HEK293 (cell line): Measurements from ENCODE around the gene TPMT.

Experiments
- CTCF ChIA-PET: fragments of 350-600 bp; formaldehyde crosslinking; extraction: SDS; loops from one replicate; lab custom pipeline; 2021; ENCODE audit warnings: antibody characterized with exemption; lab: Yijun Ruan, JAX
- POLR2A ChIA-PET: fragments of 300-600 bp; formaldehyde crosslinking; extraction: SDS; loops from one replicate; lab custom pipeline; 2020; ENCODE audit warnings: antibody characterized with exemption, inconsistent platforms; lab: Yijun Ruan, JAX
- H3K27ac ChIP-seq: fragments of 200-500 bp; sonication (Bioruptor generic); 2 replicates; pipeline ENCODE4 v1.5.1; 2014; ENCODE audit warnings: low read depth, low read length, control low read depth, inconsistent platforms; ENCODE audit errors: extremely low read depth
- H3K36me3 ChIP-seq, 2 experiments: fragments of 200-500 bp in 1 of 2; sonication (Bioruptor generic) in 1 of 2; 1 replicate in 1 of 2; 2 replicates in 1 of 2; pipeline ENCODE4 v1.5.1; 2014 to 2017; ENCODE audit warnings: inconsistent platforms in 2 of 2, low read length in 2 of 2; ENCODE audit not compliant: control insufficient read depth in 2 of 2, insufficient read depth in 1 of 2
- H3K4me1 ChIP-seq: fragments of 200-500 bp; sonication (Bioruptor generic); 2 replicates; pipeline ENCODE4 v1.5.1; 2014; ENCODE audit warnings: mild to moderate bottlenecking, low read length, inconsistent platforms; ENCODE audit not compliant: control insufficient read depth, insufficient read depth
- H3K4me3 ChIP-seq: 2 replicates; pipeline ENCODE4 v1.5.1; 2011; ENCODE audit warnings: low read depth, mild to moderate bottlenecking, control low read depth, low read length, moderate library complexity
- H3K9me3 ChIP-seq: fragments of 200-500 bp; sonication (Bioruptor generic); 2 replicates; pipeline ENCODE4 v1.5.1; 2014; ENCODE audit warnings: low read depth, low read length, inconsistent platforms; ENCODE audit not compliant: control insufficient read depth, insufficient read depth
- ATF2 ChIP-seq: fragments of 450-650 bp; formaldehyde crosslinking; IDR thresholded peaks from 2 replicates; pipeline ENCODE4 v1.5.1; 2016; ENCODE audit warnings: missing biosample characterization, missing genetic modification characterization, low read depth
- BCL6B ChIP-seq: fragments of 450-650 bp; formaldehyde crosslinking; IDR thresholded peaks from 2 replicates; pipeline ENCODE4 v1.5.1; 2017; ENCODE audit warnings: missing biosample characterization, missing genetic modification characterization
- EGR2 ChIP-seq: fragments of 450-650 bp; formaldehyde crosslinking; IDR thresholded peaks from 2 replicates; pipeline ENCODE4 v1.5.1; 2016; ENCODE audit warnings: low read depth, missing biosample characterization, missing genetic modification characterization
- GLIS1 ChIP-seq: fragments of 450-650 bp; formaldehyde crosslinking; IDR thresholded peaks from 2 replicates; pipeline ENCODE4 v1.5.1; 2016; ENCODE audit warnings: missing biosample characterization, missing genetic modification characterization
- HOXA7 ChIP-seq: sonication (generic); formaldehyde crosslinking; IDR thresholded peaks from 2 replicates; pipeline ENCODE4 v1.8.1; 2022; ENCODE audit warnings: missing genetic modification reagents, borderline replicate concordance
- KLF1 ChIP-seq: fragments of 450-650 bp; formaldehyde crosslinking; IDR thresholded peaks from 2 replicates; pipeline ENCODE4 v1.5.1; 2016; ENCODE audit warnings: missing biosample characterization, missing genetic modification characterization
- KLF10 ChIP-seq: fragments of 450-650 bp; IDR thresholded peaks from 2 replicates; pipeline ENCODE4 v1.5.1; 2018; ENCODE audit warnings: missing biosample characterization, mild to moderate bottlenecking, missing genetic modification characterization
- MEIS1 ChIP-seq: sonication (generic); formaldehyde crosslinking; IDR thresholded peaks from 2 replicates; pipeline ENCODE4 v1.8.1; 2022; ENCODE audit warnings: missing genetic modification reagents, mild to moderate bottlenecking, borderline replicate concordance
- OVOL3 ChIP-seq: fragments of 450-650 bp; formaldehyde crosslinking; IDR thresholded peaks from 2 replicates; pipeline ENCODE4 v1.5.1; 2016; ENCODE audit warnings: missing biosample characterization, missing genetic modification characterization
- PBX3 ChIP-seq: sonication (generic); formaldehyde crosslinking; IDR thresholded peaks from 2 replicates; pipeline ENCODE4 v1.8.1; 2022; ENCODE audit warnings: mild to moderate bottlenecking, moderate library complexity, missing genetic modification reagents
- REPIN1 ChIP-seq: fragments of 450-650 bp; formaldehyde crosslinking; IDR thresholded peaks from 2 replicates; pipeline ENCODE4 v1.5.1; 2017; ENCODE audit warnings: missing biosample characterization, missing genetic modification characterization, low read depth
- SCRT2 ChIP-seq: fragments of 450-650 bp; formaldehyde crosslinking; IDR thresholded peaks from 2 replicates; pipeline ENCODE4 v1.5.1; 2016; ENCODE audit warnings: missing biosample characterization, missing genetic modification characterization
- ZBTB7A ChIP-seq: fragments of 450-650 bp; formaldehyde crosslinking; IDR thresholded peaks from 2 replicates; pipeline ENCODE4 v1.5.1; 2016; ENCODE audit warnings: low read depth, missing biosample characterization, missing genetic modification characterization
- ZNF112 ChIP-seq: fragments of 450-650 bp; formaldehyde crosslinking; IDR thresholded peaks from 2 replicates; pipeline ENCODE4 v1.5.0; 2017; ENCODE audit warnings: missing biosample characterization, missing genetic modification characterization
- ZNF140 ChIP-seq: fragments of 450-650 bp; formaldehyde crosslinking; IDR thresholded peaks from 2 replicates; pipeline ENCODE4 v1.5.1; 2016; ENCODE audit warnings: missing biosample characterization, missing genetic modification characterization
- ZNF146 ChIP-seq: fragments of 450-650 bp; formaldehyde crosslinking; IDR thresholded peaks from 2 replicates; pipeline ENCODE4 v1.5.1; 2016; ENCODE audit warnings: missing biosample characterization, missing genetic modification characterization
- ZNF19 ChIP-seq: fragments of 450-650 bp; formaldehyde crosslinking; IDR thresholded peaks from 2 replicates; pipeline ENCODE4; 2016; ENCODE audit warnings: missing biosample characterization, missing genetic modification characterization, low read depth
- ZNF23 ChIP-seq: fragments of 450-650 bp; formaldehyde crosslinking; IDR thresholded peaks from 2 replicates; pipeline ENCODE4 v1.5.1; 2016; ENCODE audit warnings: missing biosample characterization, missing genetic modification characterization, borderline replicate concordance
- ZNF391 ChIP-seq: fragments of 450-650 bp; formaldehyde crosslinking; IDR thresholded peaks from 2 replicates; pipeline ENCODE4 v1.5.1; 2016; ENCODE audit warnings: low read depth, missing biosample characterization, missing genetic modification characterization, borderline replicate concordance
- ZNF404 ChIP-seq: fragments of 450-650 bp; formaldehyde crosslinking; IDR thresholded peaks from 2 replicates; pipeline ENCODE4 v1.5.1; 2017; ENCODE audit warnings: missing biosample characterization, missing genetic modification characterization
- ZNF585B ChIP-seq: fragments of 450-650 bp; formaldehyde crosslinking; IDR thresholded peaks from 2 replicates; pipeline ENCODE4 v1.5.1; 2016; ENCODE audit warnings: missing biosample characterization, missing genetic modification characterization
- ZNF624 ChIP-seq: fragments of 450-650 bp; formaldehyde crosslinking; IDR thresholded peaks from 2 replicates; pipeline ENCODE4 v1.5.1; 2017; ENCODE audit warnings: missing biosample characterization, missing genetic modification characterization
- ZNF660 ChIP-seq: fragments of 450-650 bp; IDR thresholded peaks from 2 replicates; pipeline ENCODE4 v1.5.1; 2018; ENCODE audit warnings: missing biosample characterization, mild to moderate bottlenecking, missing genetic modification characterization
- ZNF76 ChIP-seq: fragments of 450-650 bp; formaldehyde crosslinking; IDR thresholded peaks from 2 replicates; pipeline ENCODE4; 2016; ENCODE audit warnings: low read depth, missing biosample characterization, missing genetic modification characterization, borderline replicate concordance
- ZNF777 ChIP-seq: fragments of 450-650 bp; formaldehyde crosslinking; IDR thresholded peaks from 2 replicates; pipeline ENCODE4 v1.5.1; 2017; ENCODE audit warnings: missing biosample characterization, missing genetic modification characterization, borderline replicate concordance

TPMT gene

GRCh38 chr6:18162401-18162800, 7.5 kb upstream of the TPMT start (continued):
- TF ChIP-seq GLIS1 (tag by site-specific recombination) (no peak), ZBTB7A (tag by site-specific recombination) (no peak), HOXA7 (CRISPR knock-in tag) (no peak), ZNF777 (tag by site-specific recombination) (no peak), ZNF404 (tag by site-specific recombination) (no peak), ZNF140 (tag by site-specific recombination) (no peak), ZNF19 (no peak), ATF2 (tag by site-specific recombination) (no peak)

GRCh38 chr6:18161431-18161830, 6.6 kb upstream of the TPMT start:
- no peak overlapping the region for H3K4me3 ChIP-seq
- H3K4me1 ChIP-seq: no peaks in the 10 kb centered on the region
- no peak overlapping the region for H3K27ac ChIP-seq
- ChIA-PET POLR2A (interaction anchor here (0.6 kb wide), 1 partner anchor 9 kb away, joined by 3 read pairs; no protein-coding TSS in a partner anchor), CTCF (no interaction called here)
- H3K9me3 ChIP-seq: no peaks in the 10 kb centered on the region
- H3K36me3 ChIP-seq: peaks cover 32 to 36% of the 10 kb centered on the region in 2 experiments
- TF ChIP-seq KLF1 (tag by site-specific recombination): peak; percentile 85
- TF ChIP-seq PBX3 (CRISPR knock-in tag): no peak

GRCh38 chr6:18160911-18161310, 6.0 kb upstream of the TPMT start:
- no peak for TF ChIP-seq OVOL3
- TF ChIP-seq BCL6B (tag by site-specific recombination): no peak
- TF ChIP-seq ZNF585B (tag by site-specific recombination): no peak
- TF ChIP-seq ZNF660 (tag by site-specific recombination): no peak
- no peak for TF ChIP-seq ZNF624 (tag by site-specific recombination)
- no peak for TF ChIP-seq ZNF76 (tag by site-specific recombination)
- TF ChIP-seq KLF10 (tag by site-specific recombination): no peak
- no peak for TF ChIP-seq REPIN1
- TF ChIP-seq EGR2 (tag by site-specific recombination): no peak
- TF ChIP-seq SCRT2 (tag by site-specific recombination): no peak
- no peak for TF ChIP-seq ZNF112
- no peak for TF ChIP-seq MEIS1 (CRISPR knock-in tag)
- no peak for TF ChIP-seq ZNF23 (tag by site-specific recombination)
- TF ChIP-seq ZNF391 (tag by site-specific recombination): no peak
- no peak for TF ChIP-seq ZNF146 (tag by site-specific recombination)
- TF ChIP-seq, all 188 proteins: peak for 0
- ChIA-PET CTCF (interaction anchor here (0.7 kb wide), 1 partner anchor 135 kb away, joined by 3 read pairs; no protein-coding TSS in a partner anchor), POLR2A (no interaction called here)

More at GRCh38 chr6:18160911-18161310, 6.0 kb upstream of the TPMT start:
- Histone ChIP-seq H3K4me3 (no peak overlapping the region), H3K9me3 (no peaks in the 10 kb centered on the region), H3K27ac (no peak overlapping the region), H3K4me1 (no peaks in the 10 kb centered on the region), H3K36me3 (peaks cover 30 to 32% of the 10 kb centered on the region in 2 experiments)
